ENCODE results near the gene PDC.
A peak's percentile ranks its signal among the peaks of the same experiment; 100 is the strongest.

Gene PDC

DNA sequence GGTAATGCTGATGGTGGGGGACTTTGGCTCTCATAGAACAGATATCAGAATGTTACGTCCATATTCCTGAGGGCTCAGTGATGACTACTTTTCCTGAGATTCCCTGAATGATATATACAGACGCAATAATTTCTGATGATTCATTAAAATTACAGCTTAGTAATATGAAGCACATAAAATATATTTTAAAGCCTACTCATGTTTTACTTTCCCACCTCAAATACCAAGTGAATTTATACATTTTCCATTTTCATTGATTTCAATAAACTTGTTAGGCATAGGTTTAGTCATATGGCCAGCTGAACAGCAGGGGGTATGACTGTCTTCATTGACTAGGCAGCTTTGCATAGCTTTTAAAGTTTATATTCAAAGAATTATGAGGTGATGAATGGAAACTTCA is 26.2 kb upstream of the PDC start:
- TF ChIP-seq, protein P1, sequence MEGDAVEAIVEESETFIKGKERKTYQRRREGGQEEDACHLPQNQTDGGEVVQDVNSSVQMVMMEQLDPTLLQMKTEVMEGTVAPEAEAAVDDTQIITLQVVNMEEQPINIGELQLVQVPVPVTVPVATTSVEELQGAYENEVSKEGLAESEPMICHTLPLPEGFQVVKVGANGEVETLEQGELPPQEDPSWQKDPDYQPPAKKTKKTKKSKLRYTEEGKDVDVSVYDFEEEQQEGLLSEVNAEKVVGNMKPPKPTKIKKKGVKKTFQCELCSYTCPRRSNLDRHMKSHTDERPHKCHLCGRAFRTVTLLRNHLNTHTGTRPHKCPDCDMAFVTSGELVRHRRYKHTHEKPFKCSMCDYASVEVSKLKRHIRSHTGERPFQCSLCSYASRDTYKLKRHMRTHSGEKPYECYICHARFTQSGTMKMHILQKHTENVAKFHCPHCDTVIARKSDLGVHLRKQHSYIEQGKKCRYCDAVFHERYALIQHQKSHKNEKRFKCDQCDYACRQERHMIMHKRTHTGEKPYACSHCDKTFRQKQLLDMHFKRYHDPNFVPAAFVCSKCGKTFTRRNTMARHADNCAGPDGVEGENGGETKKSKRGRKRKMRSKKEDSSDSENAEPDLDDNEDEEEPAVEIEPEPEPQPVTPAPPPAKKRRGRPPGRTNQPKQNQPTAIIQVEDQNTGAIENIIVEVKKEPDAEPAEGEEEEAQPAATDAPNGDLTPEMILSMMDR (IDR thresholded peaks at IDR 0.05; ENCODE audit: extremely low read depth, insufficient read depth, missing control alignments), result no peak
- in situ Hi-C loops (cut with MboI; ENCODE audit: low pct_unique_long_range_greater_than_20kb, low sequenced_read_pairs, unreplicated experiment), result loop anchor here (25.0 kb wide), 1 partner anchor 500 kb away; no protein-coding TSS in a partner anchor
- no peak for DNase-seq (ENCODE audit: low spot score)

DNA sequence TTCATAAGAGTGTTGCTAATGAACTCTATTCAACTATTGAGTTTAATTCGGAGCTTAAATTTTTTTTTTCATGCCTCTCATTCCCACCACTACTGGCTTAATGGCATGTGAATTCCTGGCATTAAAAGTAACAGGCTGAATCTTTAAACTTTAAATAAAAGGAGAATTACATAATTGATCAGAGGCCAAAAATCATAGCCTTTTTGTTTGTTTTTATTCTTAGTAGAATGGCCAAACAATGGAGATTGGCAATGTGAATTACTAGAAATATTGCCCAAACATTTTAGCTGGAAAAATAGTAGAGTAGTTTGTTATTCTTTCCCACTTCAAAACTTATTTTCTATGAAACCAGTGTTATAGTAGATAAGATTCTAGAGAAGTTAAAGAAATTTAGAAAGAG is 25.1 kb upstream of the PDC start:
- in situ Hi-C loops (cut with MboI; ENCODE audit: low pct_unique_long_range_greater_than_20kb, low sequenced_read_pairs, unreplicated experiment), result loop anchor here (25.0 kb wide), 1 partner anchor 501 kb away; no protein-coding TSS in a partner anchor
- DNase-seq (ENCODE audit: low spot score), result no peak
- TF ChIP-seq, protein P1 (IDR thresholded peaks at IDR 0.05; ENCODE audit: extremely low read depth, insufficient read depth, missing control alignments), result no peak

DNA sequence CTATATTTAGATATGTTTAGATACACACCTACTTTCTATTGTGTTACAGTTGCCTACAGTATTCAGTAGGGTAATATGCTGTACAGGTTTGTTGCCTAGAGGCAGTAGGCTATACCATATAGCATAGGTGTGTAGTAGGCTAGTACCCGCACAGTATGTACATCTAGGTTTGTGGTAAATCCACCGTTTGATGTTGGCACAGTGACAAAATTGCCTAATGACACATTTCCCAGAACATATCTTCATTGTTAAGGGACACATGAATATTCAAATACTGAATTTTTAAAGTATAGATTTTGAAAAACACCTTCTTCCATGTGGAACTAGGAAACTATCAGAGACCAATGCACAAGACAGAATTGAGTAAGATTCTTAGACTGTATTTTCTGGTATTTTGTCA is 22.6 kb upstream of the PDC start:
- in situ Hi-C loops (cut with MboI; ENCODE audit: low pct_unique_long_range_greater_than_20kb, low sequenced_read_pairs, unreplicated experiment), result loop anchor here (25.0 kb wide), 1 partner anchor 504 kb away; no protein-coding TSS in a partner anchor
- TF ChIP-seq, protein P1 (IDR thresholded peaks at IDR 0.05; ENCODE audit: extremely low read depth, insufficient read depth, missing control alignments), result no peak
- no peak for DNase-seq (ENCODE audit: low spot score)

DNA sequence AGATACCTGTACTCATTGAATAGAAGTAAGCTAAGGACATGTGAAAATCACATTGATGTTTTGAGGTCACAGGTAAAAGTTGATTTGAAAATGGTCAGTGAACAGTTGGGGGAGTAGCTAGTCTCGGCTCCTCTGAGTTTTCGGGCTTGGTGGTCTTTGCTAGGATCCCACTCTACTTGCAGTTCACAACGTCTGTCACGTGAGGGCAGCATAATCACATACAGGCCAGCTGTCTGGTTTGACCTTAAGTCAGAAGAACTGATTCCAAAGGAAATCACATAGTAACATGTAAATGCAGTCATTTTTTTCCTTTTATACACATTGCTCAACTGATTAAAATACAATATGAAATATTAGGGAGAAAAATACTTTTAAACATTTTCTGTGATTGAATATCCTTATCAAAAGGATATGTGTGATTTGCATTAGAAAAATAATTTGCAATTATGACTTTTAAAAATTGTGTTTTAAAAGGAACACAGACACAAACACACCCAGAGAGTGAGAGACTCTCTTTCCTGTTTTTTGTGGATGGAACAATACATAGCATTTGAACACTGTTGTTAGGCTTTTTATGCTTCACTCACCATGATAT is 21.8 kb upstream of the PDC start:
- in situ Hi-C loops (cut with MboI; ENCODE audit: low pct_unique_long_range_greater_than_20kb, low sequenced_read_pairs, unreplicated experiment), result loop anchor here (25.0 kb wide), 1 partner anchor 505 kb away; no protein-coding TSS in a partner anchor
- TF ChIP-seq, protein P1 (IDR thresholded peaks at IDR 0.05; ENCODE audit: extremely low read depth, insufficient read depth, missing control alignments), result peak; percentile 93
- peak; percentile 47 for DNase-seq (ENCODE audit: low spot score)

DNA sequence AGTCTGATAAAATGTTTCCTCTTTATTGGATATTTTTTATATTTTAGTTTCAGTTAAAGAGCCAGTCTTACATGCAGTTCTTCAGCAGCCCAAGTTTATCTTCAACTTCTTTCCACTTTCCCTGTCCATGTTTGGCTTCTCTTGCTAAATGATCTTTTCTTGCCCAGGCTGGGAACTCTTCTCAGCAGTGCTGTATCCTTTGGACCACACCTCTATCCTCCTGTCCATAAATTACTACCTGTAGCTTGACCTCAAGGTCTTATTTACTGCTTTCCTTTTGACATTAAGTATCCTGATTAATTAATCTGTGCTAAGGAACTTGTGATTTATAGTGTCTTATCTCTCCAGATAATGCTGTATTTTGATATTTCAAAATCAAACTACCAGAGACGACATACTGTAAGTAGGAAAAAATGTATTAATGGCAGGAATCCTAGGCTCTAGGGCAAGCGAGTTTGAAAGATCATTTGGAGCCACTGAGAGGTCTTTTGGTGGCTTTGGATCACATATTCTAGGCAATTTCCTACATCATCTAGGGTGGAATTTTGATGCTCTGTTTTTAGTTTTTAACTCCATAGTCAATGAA is 20.5 kb upstream of the PDC start:
- in situ Hi-C loops (cut with MboI; ENCODE audit: low pct_unique_long_range_greater_than_20kb, low sequenced_read_pairs, unreplicated experiment), result loop anchor here (25.0 kb wide), 1 partner anchor 506 kb away; no protein-coding TSS in a partner anchor
- TF ChIP-seq, protein P1 (IDR thresholded peaks at IDR 0.05; ENCODE audit: extremely low read depth, insufficient read depth, missing control alignments), result no peak
- DNase-seq (ENCODE audit: low spot score), result no peak

DNA sequence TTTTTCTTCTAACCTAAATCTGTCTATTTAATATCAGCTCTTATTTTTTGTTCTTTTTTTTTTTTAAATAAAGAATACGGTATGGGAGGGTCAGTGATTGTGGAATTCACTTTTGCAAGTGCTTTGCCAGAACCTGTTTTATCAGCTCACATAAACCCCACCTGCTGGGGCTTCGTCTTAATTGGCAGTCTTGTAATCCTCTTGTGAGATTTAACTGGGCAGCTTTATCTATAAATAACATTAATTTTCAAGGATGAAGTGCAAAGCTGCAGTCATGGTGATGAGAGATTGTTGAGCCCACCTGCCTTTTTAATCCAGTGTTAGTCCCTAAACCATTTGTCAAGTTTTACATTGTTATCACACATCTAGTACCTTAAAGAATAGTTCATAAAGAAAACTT is 18.2 kb upstream of the PDC start:
- in situ Hi-C loops (cut with MboI; ENCODE audit: low pct_unique_long_range_greater_than_20kb, low sequenced_read_pairs, unreplicated experiment), result loop anchor here (25.0 kb wide), 1 partner anchor 508 kb away; no protein-coding TSS in a partner anchor
- TF ChIP-seq, protein P1 (IDR thresholded peaks at IDR 0.05; ENCODE audit: extremely low read depth, insufficient read depth, missing control alignments), result no peak
- DNase-seq (ENCODE audit: low spot score), result no peak

Measured in GM13977 (cell line).